NCI-H1105 (cell line): ENCODE results near the gene GRIP1.
"Not testable (repeated sequence)": the region's sequence is repeated elsewhere in the genome, so short reads cannot be mapped to it uniquely, and the experiment has no call there.

Source experiments
- DNase-seq: peaks from one replicate; lab custom pipeline; 2025; lab: John Stamatoyannopoulos, UW

The GRIP1 gene

GRCh38 chr12:66323017-66323416, 355.9 kb downstream of the GRIP1 start:
- no peak for DNase-seq

- no peak for DNase-seq
These were observed 357.4 kb downstream of the GRIP1 start for GRCh38 chr12:66321435-66321834.

GRCh38 chr12:66320996-66321395, 357.9 kb downstream of the GRIP1 start:
- no peak for DNase-seq

- no peak for DNase-seq
These were observed 359.5 kb downstream of the GRIP1 start for GRCh38 chr12:66319266-66319954.

GRCh38 chr12:66314278-66314677, 364.6 kb downstream of the GRIP1 start:
- no peak for DNase-seq

- no peak for DNase-seq
These were observed 366.7 kb downstream of the GRIP1 start for GRCh38 chr12:66312189-66312588.

- no peak for DNase-seq
These were observed 369.3 kb downstream of the GRIP1 start for GRCh38 chr12:66309606-66310005.

- no peak for DNase-seq
These were observed 374.5 kb downstream of the GRIP1 start for GRCh38 chr12:66304296-66304900.

- DNase-seq: not testable (repeated sequence)
These were observed 375.5 kb downstream of the GRIP1 start for GRCh38 chr12:66303316-66303804.

- no peak for DNase-seq
These were observed 376.1 kb downstream of the GRIP1 start for GRCh38 chr12:66302827-66303169.

GRCh38 chr12:66301944-66302826, 376.7 kb downstream of the GRIP1 start, which contains the start of gene HELB:
Gene HELB, plus strand, starts transcription at chr12:66302493. Its CDS starts 111 bp downstream, at chr12:66302604.
- DNase-seq: peak; percentile 98

GRCh38 chr12:66297923-66298322, 381.0 kb downstream of the GRIP1 start:
- DNase-seq: no peak
